ENCODE measurements around the gene CADM1. TPM values are rescaled to one million over a fixed set of nuclear protein-coding genes. Genes with fewer than 3 reads are reported as not detected.
A peak's percentile ranks its signal among the peaks of the same experiment; 100 is the strongest.

CADM1 gene
- polyA plus RNA-seq, 3 donors = 122 to 132 (median 131) TPM

- DNase-seq = peak; percentile 79
Observed at GRCh38 chr11:115324581-115325432, 179.4 kb downstream of the CADM1 start.

GRCh38 chr11:115322553-115323203, 181.5 kb downstream of the CADM1 start:
- DNase-seq = no peak

GRCh38 chr11:115321605-115322289, 182.5 kb downstream of the CADM1 start:
- no peak for DNase-seq

GRCh38 chr11:115317277-115318185, 186.7 kb downstream of the CADM1 start:
- no peak for DNase-seq

GRCh38 chr11:115316696-115317095, 187.5 kb downstream of the CADM1 start:
- no peak for DNase-seq

GRCh38 chr11:115314330-115314920, 189.8 kb downstream of the CADM1 start:
- DNase-seq = no peak

- no peak for DNase-seq
Observed at GRCh38 chr11:115313224-115313838, 190.9 kb downstream of the CADM1 start.

- DNase-seq = no peak
Observed at GRCh38 chr11:115311949-115312348, 192.3 kb downstream of the CADM1 start.

- no peak for DNase-seq
Observed at GRCh38 chr11:115306689-115307088, 197.5 kb downstream of the CADM1 start.

GRCh38 chr11:115304774-115305472, 199.3 kb downstream of the CADM1 start:
- no peak for DNase-seq

- DNase-seq = no peak
Observed at GRCh38 chr11:115303929-115304531, 200.2 kb downstream of the CADM1 start.

GRCh38 chr11:115302946-115303703, 201.1 kb downstream of the CADM1 start:
- no peak for DNase-seq

GRCh38 chr11:115300660-115301428, 203.4 kb downstream of the CADM1 start:
- no peak for DNase-seq

- DNase-seq = no peak
Observed at GRCh38 chr11:115298300-115299012, 205.8 kb downstream of the CADM1 start.

GRCh38 chr11:115297330-115297729, 206.9 kb downstream of the CADM1 start:
- no peak for DNase-seq

GRCh38 chr11:115291325-115291724, 212.9 kb downstream of the CADM1 start:
- no peak for DNase-seq

GRCh38 chr11:115290893-115291292, 213.3 kb downstream of the CADM1 start:
- DNase-seq = peak; percentile 65
